GM12865 (cell line): Measurements from ENCODE around the gene TTC28.

Experiments used
- DNase-seq: peaks from one replicate; pipeline ENCODE4 v3.0.0; 2010; ENCODE audit warnings: low read depth
- H3K4me3 ChIP-seq: 2 replicates; pipeline ENCODE4 v1.5.1; 2011; ENCODE audit warnings: mild to moderate bottlenecking, low read depth, low read length, control low read depth
- CTCF ChIP-seq: IDR thresholded peaks from 2 replicates; pipeline ENCODE4 v1.5.1; 2011; ENCODE audit warnings: low read length, control low read depth, low read depth, inconsistent platforms; ENCODE audit not compliant: insufficient read depth; ENCODE audit errors: missing control alignments

The TTC28 gene

GRCh38 chr22:27935897-27936296, 743.7 kb downstream of the TTC28 start:
- no peak for DNase-seq
- no peak overlapping the region for H3K4me3 ChIP-seq
- no peak for TF ChIP-seq CTCF

GRCh38 chr22:27934069-27934468, 745.6 kb downstream of the TTC28 start:
- no peak for TF ChIP-seq CTCF
- no peak for DNase-seq
- no peak overlapping the region for H3K4me3 ChIP-seq

- DNase-seq: no peak
- H3K4me3 ChIP-seq: no peak overlapping the region
- no peak for TF ChIP-seq CTCF
These were observed 746.3 kb downstream of the TTC28 start for GRCh38 chr22:27933186-27933983.

GRCh38 chr22:27930331-27931060, 749.1 kb downstream of the TTC28 start:
- no peak overlapping the region for H3K4me3 ChIP-seq
- no peak for TF ChIP-seq CTCF
- DNase-seq: no peak
